NCI-H510A treated with DMSO at 0.1 percent for 48 hours (cell line): Measurements from ENCODE around the gene ANKRD34C.
A peak's percentile ranks its signal among the peaks of the same experiment; 100 is the strongest.

Experiments
- DNase-seq: peaks from one replicate; lab custom pipeline; 2025; lab: John Stamatoyannopoulos, UW

Gene ANKRD34C

GRCh38 chr15:79282371-79283251, at the start of gene ANKRD34C:
TSS of gene ANKRD34C (plus strand) at chr15:79282722. CDS start at chr15:79293285, 10,563 bp downstream.
- peak; percentile 10 for DNase-seq

GRCh38 chr15:79233236-79233635, 49.3 kb upstream of the ANKRD34C start:
- DNase-seq: no peak

DNA sequence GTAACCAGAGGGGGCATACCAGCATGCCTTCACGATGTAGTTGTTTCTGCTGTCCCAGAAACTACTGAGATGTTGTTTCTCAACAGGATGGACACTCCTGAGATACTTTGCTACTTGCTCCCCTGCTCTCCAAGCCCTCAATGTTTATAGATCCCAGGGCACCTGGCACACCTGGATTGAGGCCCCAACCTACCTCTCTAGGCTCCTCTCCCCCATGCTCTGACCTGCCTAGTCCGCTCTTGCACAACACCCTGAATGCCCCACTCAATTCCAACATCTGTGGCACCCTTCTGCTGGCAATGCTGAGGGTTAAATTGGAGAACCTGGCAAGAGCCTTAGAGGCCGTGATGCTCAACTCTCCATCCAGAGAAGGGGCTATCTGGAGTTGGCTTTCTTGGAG, 42.5 kb upstream of the ANKRD34C start:
- DNase-seq: no peak

DNA sequence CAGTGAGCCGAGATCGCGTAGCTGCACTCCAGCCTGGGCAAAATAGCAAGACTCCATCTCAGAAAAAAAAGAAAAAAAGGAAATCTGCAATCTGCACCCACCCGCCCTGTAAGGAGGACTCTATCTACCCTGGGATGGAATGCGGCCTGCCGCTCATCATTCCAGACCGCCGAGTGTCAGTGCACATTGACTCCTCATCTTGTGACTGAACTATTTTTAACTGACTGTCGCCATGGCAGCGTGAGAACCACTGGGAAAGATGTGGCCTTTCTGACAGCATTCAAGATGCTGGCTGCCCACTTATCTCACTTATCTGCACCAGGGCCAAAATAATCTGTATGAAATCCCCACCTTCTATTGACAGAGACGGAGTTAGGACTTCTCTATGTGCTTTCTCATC, 38.8 kb upstream of the ANKRD34C start:
- DNase-seq: no peak

- no peak for DNase-seq
Measured at GRCh38 chr15:79244876-79245275, 37.6 kb upstream of the ANKRD34C start.

DNA sequence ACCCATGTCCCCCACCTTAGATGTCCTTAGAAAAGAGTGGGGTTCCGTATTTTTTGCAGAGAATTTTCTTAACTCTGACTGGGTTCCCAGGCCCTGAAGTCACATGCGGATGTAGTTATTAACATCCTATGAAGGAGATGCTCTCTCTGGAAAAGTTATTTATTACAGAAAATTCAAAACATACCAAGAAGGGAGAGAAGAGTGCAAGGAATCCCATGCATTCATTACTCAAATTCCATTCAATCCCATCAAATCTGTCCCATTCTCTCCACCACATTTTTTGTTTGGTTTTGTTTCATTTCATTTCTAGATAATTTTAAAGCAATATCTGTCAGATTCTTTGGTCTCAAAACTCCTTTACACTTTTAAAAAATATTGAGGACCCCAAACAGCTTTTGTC, 34.3 kb upstream of the ANKRD34C start:
- DNase-seq: no peak

DNA sequence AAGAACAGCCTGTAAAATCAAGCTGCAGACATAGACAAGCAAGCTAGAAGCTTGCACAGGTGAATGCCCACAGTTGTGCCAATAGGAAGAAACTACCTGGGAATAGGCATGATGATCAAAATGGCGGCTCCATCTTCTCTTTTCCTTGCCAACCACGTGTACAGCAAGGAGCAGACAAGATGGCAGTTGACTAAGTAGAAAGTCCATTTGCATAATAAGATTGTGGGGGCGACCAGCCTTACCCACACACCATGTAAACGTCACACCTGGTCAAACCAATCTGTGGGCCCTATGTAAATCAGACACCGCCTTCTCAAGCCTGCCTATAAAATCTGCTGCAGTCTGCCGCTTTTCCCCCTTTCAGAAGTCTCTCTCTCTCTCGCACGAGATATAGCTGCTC, 25.1 kb upstream of the ANKRD34C start:
- no peak for DNase-seq

- DNase-seq: no peak
Measured at GRCh38 chr15:79261836-79262235, 20.7 kb upstream of the ANKRD34C start.

DNA sequence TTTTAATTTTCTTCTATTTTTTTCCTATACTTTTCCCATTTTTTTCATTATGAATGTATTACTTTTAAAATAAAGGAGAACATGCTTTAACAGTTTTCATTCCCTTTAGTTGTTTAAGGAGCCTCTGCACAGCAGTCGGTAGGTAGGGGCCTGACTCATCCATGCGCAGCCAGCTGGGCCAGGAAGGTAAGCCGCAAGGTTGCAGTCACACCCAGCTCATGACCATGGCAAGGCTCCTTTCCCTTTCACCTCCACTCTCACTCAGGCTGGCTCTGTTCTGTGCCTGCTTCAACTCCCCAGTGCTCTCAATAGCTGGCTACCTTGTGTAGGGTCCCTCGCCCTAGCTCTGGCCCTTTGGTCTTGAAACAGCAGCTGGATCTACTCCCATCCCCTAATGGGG, 17.4 kb upstream of the ANKRD34C start:
- no peak for DNase-seq

DNA sequence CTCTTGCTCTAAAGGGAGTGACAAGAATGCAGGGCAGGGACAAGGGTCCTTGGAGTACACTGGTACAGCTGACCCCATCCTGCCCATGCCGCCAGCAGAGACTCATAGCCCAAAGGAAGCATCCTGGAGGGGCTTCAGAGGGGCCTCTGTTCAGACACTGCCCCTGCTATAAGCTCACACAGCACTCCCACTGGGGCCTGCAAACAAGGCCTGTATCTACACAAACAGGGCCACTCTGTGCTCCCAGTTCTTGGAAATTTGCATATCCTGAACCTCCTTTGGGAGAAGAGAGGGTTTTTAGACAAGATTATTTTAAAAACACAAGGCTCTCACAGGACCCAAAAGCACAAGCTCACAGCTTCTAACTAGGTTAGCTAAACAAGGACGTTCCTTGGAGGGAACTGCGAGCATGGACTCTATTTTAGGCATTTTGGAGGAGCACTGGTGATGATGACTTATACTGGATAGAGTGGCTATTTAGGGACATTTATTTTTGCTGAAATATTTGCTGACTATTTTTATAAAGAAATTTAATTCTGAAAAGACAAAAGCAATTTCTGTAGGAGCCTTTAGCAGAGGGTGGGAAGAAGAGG, 16.4 kb upstream of the ANKRD34C start:
- DNase-seq: no peak

DNA sequence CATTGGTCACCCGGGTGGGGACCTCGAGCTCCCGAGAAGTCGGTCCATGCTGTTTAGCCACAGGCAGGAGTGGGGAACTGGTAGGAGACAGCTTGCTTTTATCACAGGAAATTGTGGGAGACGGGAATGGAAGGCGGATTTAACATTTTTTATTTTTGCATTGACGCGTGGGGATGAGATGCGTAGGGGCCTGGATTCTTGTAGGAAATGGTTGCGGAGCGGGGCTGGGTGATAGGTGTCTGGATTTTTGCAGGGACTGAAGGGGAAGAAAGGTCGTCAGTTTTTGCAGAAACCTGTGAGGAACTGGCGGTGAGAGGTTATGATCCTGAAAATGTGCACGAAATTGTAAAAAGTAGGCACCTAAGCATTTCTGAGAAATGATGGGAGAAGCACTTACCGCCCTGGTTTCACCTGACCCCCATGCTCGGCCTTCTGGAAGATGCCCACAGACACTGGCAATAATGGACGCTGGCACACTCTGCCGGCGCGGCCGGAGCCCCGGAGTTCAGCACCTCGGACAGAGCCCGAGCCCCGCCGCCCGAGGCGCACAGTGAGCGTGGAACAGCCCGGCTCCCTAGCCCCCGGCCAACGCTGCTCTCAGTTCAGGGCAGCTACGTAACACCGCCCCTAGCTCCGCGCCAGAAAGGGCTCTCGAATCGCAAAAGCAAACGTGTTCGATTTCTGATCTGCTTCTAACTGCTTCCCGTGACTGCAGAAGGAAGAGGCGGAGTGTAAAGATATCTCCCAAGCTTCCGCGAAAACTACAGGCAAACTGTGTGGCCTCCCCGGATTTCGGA, 928 bp downstream of the ANKRD34C start:
- DNase-seq: peak; percentile 11

DNA sequence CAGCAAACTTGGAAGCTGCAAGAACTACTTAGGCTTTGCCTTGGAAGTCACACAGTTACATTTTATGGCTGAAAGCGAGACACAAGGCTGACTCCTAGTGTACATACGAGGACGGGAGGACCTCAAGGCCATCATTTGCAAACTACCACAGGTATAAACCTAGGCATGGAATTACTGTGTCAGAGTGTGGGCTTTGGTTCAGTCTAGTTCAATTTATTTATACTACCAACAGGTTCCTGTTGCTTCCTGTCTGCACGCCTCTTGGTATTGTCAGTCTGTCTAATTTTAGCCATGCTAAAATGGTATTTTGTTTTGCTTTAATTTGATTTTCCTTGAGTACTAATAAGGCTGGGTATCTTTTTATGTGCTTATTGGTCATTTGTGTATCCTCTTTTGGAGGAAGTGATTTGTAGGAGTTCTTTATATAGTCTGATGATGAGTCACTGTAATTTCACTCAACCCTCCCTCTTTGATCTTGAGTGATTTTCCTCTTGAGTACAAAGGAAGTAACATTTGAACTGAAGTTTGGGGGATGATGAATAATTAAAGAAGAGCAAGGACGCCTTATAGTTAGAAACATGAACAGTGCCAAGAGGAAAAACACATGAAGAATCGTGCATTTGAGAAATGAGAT, 8.2 kb downstream of the ANKRD34C start:
- DNase-seq: no peak

DNA sequence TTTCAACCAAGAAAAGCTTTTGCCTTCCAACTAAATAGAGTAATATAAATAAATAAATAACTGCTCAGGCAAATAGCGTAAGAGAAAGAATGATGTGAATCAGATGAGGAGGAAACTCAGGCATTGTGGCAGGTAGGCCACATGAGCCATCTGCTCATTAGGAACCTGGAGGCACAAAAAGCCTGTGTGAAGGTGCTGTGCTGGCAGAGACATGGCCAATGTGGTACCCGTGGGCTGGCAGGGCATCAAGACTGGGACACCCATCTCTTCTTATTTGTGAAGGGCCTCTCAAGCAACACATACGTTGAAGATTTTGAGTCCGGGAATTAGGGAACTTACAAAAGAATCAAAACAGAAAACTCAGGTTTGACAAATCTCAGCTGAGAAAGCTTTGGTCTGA, 9.5 kb downstream of the ANKRD34C start:
- no peak for DNase-seq

GRCh38 chr15:79294075-79294474, 11.6 kb downstream of the ANKRD34C start:
- no peak for DNase-seq

- no peak for DNase-seq
Measured at GRCh38 chr15:79296583-79296982, 14.1 kb downstream of the ANKRD34C start.

DNA sequence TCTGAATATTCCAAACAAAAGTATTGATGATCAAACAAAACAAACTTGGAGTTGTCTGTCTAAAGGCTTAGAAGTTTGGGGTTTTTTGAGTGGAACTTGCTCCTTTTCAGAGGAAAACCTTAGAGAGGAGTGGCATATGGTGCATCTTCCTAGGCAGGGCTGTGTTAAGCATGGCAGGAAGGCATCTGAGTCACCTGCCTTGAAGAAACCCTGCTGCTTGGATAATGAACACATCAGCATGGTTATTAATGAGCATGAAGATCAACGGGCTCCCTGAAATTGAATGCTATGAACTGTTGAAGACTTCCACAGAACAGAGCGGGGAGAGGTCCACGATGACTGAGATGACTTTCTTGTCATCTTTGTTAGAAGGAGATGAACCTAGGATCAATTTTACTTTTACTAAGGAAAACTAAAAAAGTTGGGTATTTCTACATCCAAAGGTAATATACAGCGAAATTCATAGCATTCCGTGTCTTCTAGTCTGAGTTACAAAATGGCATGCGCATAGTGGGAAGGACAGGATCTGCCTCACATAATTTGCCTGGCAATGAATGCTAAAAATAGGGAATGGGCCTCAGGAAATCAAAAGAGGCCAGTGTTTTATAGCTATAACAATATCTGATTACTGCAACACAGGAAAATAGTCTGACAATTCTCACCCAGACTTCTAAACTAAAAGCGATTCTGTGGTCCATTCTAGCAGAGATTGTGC, 16.8 kb downstream of the ANKRD34C start:
- DNase-seq: no peak

- no peak for DNase-seq
Measured at GRCh38 chr15:79299841-79300235, 17.3 kb downstream of the ANKRD34C start.

DNA sequence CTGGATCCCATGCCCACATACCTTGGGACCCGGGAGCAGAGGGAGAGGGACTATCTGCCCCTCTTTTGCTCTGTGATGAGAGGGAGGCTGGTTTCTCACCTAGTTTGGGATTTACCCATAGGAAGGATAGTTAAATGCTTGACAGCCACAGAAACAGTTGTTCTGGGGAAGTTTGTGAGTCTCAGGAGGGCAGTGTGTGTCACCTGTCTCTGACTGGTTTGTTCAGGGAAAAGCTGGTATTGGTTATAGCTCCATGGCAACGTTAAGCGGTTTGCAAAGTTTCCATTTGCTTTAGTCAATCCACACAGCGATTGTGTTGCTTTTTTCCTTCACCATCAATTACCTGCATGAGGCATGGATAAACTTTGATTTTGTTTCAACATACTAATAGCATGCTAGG, 24.7 kb downstream of the ANKRD34C start:
- no peak for DNase-seq

- no peak for DNase-seq
Measured at GRCh38 chr15:79308874-79309273, 26.4 kb downstream of the ANKRD34C start.

DNA sequence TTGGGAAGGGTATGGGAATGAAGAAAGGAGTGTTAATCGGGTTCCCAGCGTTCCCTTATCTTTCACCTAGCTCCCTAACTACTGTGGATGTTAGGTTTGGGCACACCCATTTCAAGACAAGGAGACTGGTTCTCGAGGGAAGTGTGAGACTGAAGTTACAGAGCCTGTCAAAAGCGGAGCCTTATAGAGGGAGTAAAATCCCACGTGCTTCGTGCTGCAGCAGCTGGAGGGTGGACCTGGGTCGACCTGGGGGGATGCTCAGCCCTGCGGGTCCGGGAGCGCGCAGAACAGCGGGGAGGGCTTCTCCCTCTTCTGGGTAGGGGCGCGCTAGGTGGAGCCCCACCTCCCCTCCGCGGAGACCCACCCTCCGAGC, 28.1 kb downstream of the ANKRD34C start:
- peak; percentile 23 for DNase-seq

- peak; percentile 66 for DNase-seq
Measured at GRCh38 chr15:79310985-79311900, 28.7 kb downstream of the ANKRD34C start, which contains the start of gene TMED3. TSS of gene TMED3 (plus strand) at chr15:79311112. CDS start at chr15:79311250, 138 bp downstream.
